ENCODE data around the gene KLHL4. TPM values are rescaled to one million over a fixed set of nuclear protein-coding genes. Genes with fewer than 3 reads are reported as not detected.
A peak's percentile ranks its signal among the peaks of the same experiment; 100 is the strongest.

The KLHL4 gene
- total and polyA plus RNA-seq, 9 of the 15 experiments (the other 6 are each of a cell fraction or from before 2014, with no cell fraction given), result 0.04 to 0.16 (median 0.06) TPM; not detected in 1

DNA sequence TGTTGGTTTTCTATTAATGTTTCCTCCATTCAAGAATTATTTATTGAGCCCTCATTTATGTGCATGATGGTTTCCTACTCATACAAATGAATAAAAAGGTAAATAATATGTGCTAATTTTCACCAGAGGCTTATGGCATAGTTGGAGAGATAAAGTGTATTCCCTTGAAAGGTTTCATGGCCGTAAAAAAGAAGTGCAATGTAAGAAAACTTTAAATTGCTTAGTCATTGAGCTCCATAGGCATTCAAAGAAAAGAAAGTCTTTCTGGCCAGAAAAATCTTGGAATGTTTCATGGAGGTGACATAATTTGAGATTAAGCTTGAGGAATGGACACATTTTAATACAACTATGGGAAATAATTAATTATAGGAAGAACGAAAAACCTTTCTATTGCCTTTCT is 8.7 kb downstream of the KLHL4 start:
- H2AFZ ChIP-seq (ENCODE audit: low read depth, low read length), result 0 out of 2 replicates have a peak overlapping the region, but pooled peaks have one; percentile 13
- 0% methylated on average over 2 of the region's 2 CpGs for WGBS (ENCODE audit: insufficient coverage, low coverage, missing lambda C conversion rate)
- H3K27ac ChIP-seq (ENCODE audit: extremely low read depth, low read depth, low read length), result peak overlapping the region; percentile 57; the same call in 2 of the 3 replicates
- H3K9me3 ChIP-seq (replicated peaks; ENCODE audit: control insufficient read depth, insufficient read depth, low read depth, low read length), result no peaks in the 10 kb centered on the region
- H3K36me3 ChIP-seq (ENCODE audit: control insufficient read depth, insufficient read depth, low read length), result no peaks in the 10 kb centered on the region
- in situ Hi-C loops (cut with MboI) (no loop called here), intact Hi-C loops (cut with micrococcal nuclease) (no loop called here)
- H3K4me3 ChIP-seq, result no peak overlapping the region
- no peaks in the 10 kb centered on the region for H4K20me1 ChIP-seq (replicated peaks; ENCODE audit: control insufficient read depth, insufficient read depth, low read length)
- H3K79me2 ChIP-seq (ENCODE audit: control insufficient read depth, insufficient read depth, low read length), result no peaks in the 10 kb centered on the region; the same call in 2 of the 3 replicates
- CTCF ChIA-PET (ENCODE audit: low intra/inter-chr PET ratio), result no interaction called here
- BruUV-seq (replicated peaks), result no TSS peak
- ATAC-seq, result no peak
- FAIRE-seq, result no peak
- no peaks in the 10 kb centered on the region for H3K9me1 ChIP-seq (ENCODE audit: control insufficient read depth, insufficient read depth, low read length)
- POLR2A ChIA-PET, result no interaction called here
- no peaks in the 10 kb centered on the region for H3K27me3 ChIP-seq (ENCODE audit: control insufficient read depth in 2 of 2, insufficient read depth in 2 of 2, low read length in 2 of 2)
- no peaks in the 10 kb centered on the region; a peak in 1 of 5 replicates for H3K4me1 ChIP-seq (replicated peaks in 1 of 2; ENCODE audit: control insufficient read depth in 2 of 2, insufficient read depth in 2 of 2, low read length in 2 of 2)
- H3K9ac ChIP-seq (ENCODE audit: insufficient read depth in 1 of 2, low read depth in 2 of 2, low read length in 2 of 2), result no peak overlapping the region
- no peak for DNase-seq (ENCODE audit: extremely low read depth in 1 of 4, low spot score in 3 of 4)
- H3K4me2 ChIP-seq (ENCODE audit: insufficient read depth, low read length), result peak overlapping the region; percentile 34; the same call in 1 of the 2 replicates
- no peak for TF ChIP-seq SMAD4 (CRISPR knock-in tag; conservative IDR thresholded peaks at IDR 0.05)
- TF ChIP-seq, protein P1, sequence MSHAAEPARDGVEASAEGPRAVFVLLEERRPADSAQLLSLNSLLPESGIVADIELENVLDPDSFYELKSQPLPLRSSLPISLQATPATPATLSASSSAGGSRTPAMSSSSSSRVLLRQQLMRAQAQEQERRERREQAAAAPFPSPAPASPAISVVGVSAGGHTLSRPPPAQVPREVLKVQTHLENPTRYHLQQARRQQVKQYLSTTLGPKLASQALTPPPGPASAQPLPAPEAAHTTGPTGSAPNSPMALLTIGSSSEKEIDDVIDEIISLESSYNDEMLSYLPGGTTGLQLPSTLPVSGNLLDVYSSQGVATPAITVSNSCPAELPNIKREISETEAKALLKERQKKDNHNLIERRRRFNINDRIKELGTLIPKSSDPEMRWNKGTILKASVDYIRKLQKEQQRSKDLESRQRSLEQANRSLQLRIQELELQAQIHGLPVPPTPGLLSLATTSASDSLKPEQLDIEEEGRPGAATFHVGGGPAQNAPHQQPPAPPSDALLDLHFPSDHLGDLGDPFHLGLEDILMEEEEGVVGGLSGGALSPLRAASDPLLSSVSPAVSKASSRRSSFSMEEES (CRISPR knock-in tag; IDR thresholded peaks at IDR 0.05), result no peak
- 0 out of 2 replicates have a peak, but pooled peaks have one; percentile 0 for TF ChIP-seq CEBPB (tag; IDR thresholded peaks at IDR 0.05)
- peak; percentile 66; the same call in 1 of the 2 replicates for TF ChIP-seq NFE2L1 (tag; IDR thresholded peaks at IDR 0.05; ENCODE audit: borderline replicate concordance, low read depth)
- peak; percentile 69 for TF ChIP-seq ZNF316 (IDR thresholded peaks at IDR 0.05)
- TF ChIP-seq SAFB2 (IDR thresholded peaks at IDR 0.05; ENCODE audit: borderline replicate concordance, low read depth, low read length, severe bottlenecking), result no peak
- no peak for TF ChIP-seq CBFB (CRISPR knock-in tag; IDR thresholded peaks at IDR 0.05)
- TF ChIP-seq SP1 (CRISPR knock-in tag; IDR thresholded peaks at IDR 0.05), result no peak
- TF ChIP-seq, protein P2, sequence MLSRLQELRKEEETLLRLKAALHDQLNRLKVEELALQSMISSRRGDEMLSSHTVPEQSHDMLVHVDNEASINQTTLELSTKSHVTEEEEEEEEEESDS (CRISPR knock-in tag; IDR thresholded peaks at IDR 0.05), result no peak
- TF ChIP-seq KDM2B (CRISPR knock-in tag; IDR thresholded peaks at IDR 0.05), result no peak
- TF ChIP-seq ZNF217 (CRISPR knock-in tag; IDR thresholded peaks at IDR 0.05), result no peak
- TF ChIP-seq MAFG (tag; conservative IDR thresholded peaks at IDR 0.05), result peak; percentile 82
- TF ChIP-seq, protein P3, sequence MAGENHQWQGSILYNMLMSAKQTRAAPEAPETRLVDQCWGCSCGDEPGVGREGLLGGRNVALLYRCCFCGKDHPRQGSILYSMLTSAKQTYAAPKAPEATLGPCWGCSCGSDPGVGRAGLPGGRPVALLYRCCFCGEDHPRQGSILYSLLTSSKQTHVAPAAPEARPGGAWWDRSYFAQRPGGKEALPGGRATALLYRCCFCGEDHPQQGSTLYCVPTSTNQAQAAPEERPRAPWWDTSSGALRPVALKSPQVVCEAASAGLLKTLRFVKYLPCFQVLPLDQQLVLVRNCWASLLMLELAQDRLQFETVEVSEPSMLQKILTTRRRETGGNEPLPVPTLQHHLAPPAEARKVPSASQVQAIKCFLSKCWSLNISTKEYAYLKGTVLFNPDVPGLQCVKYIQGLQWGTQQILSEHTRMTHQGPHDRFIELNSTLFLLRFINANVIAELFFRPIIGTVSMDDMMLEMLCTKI (IDR thresholded peaks at IDR 0.05; ENCODE audit: partially characterized antibody), result no peak
- TF ChIP-seq, protein P4, sequence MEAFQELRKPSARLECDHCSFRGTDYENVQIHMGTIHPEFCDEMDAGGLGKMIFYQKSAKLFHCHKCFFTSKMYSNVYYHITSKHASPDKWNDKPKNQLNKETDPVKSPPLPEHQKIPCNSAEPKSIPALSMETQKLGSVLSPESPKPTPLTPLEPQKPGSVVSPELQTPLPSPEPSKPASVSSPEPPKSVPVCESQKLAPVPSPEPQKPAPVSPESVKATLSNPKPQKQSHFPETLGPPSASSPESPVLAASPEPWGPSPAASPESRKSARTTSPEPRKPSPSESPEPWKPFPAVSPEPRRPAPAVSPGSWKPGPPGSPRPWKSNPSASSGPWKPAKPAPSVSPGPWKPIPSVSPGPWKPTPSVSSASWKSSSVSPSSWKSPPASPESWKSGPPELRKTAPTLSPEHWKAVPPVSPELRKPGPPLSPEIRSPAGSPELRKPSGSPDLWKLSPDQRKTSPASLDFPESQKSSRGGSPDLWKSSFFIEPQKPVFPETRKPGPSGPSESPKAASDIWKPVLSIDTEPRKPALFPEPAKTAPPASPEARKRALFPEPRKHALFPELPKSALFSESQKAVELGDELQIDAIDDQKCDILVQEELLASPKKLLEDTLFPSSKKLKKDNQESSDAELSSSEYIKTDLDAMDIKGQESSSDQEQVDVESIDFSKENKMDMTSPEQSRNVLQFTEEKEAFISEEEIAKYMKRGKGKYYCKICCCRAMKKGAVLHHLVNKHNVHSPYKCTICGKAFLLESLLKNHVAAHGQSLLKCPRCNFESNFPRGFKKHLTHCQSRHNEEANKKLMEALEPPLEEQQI (IDR thresholded peaks at IDR 0.05), result no peak
- peak; percentile 59; the same call in 1 of the 2 replicates for TF ChIP-seq C11orf30 (IDR thresholded peaks at IDR 0.05; ENCODE audit: low read depth)
- no peak for TF ChIP-seq CBX3 (IDR thresholded peaks at IDR 0.05; ENCODE audit: borderline replicate concordance in 1 of 2, low read length in 2 of 2)
- no peak for TF ChIP-seq ZNF57 (CRISPR knock-in tag; IDR thresholded peaks at IDR 0.05)
- no peak for TF ChIP-seq TAF7 (tag; IDR thresholded peaks at IDR 0.05)
- TF ChIP-seq FOSL1 (tag; conservative IDR thresholded peaks at IDR 0.05), result no peak

Data from K562 (cell line).